Gastroesophageal sphincter (tissue), 4 donors: Measurements from ENCODE around the gene NAV2. TPM values are rescaled to one million over a fixed set of nuclear protein-coding genes. Genes with fewer than 3 reads are reported as not detected.
A peak's percentile ranks its signal among the peaks of the same experiment; 100 is the strongest.

Experiments
- ATAC-seq: fragments of 150-250 bp; one replicate; pipeline ENCODE4 v1.9.1; 2016; ENCODE audit warnings: mild to moderate bottlenecking, moderate library complexity
- H3K27ac ChIP-seq, 4 donors: fragments of 200-600 bp; sonication (generic) in 3 of 4; 1 replicate in 3 of 4; 2 replicates in 1 of 4; pipeline ENCODE4 v1.5.1; 2016 to 2019
- H3K27me3 ChIP-seq: fragments of 200-600 bp; sonication (generic); one replicate; pipeline ENCODE4 v1.5.1; 2019
- H3K36me3 ChIP-seq, 2 donors: fragments of 200-600 bp; sonication (generic); one replicate each; pipeline ENCODE4 v1.5.1; 2019; ENCODE audit warnings: control low read depth in 1 of 2
- H3K4me1 ChIP-seq, 3 donors: fragments of 200-600 bp; sonication (generic); 1 replicate in 2 of 3; 2 replicates in 1 of 3; pipeline ENCODE4 v1.5.1; 2016 to 2019; ENCODE audit warnings: control low read depth in 2 of 3
- H3K4me3 ChIP-seq, 2 donors: fragments of 200-600 bp; sonication (generic); one replicate each; pipeline ENCODE4 v1.5.1; 2019; ENCODE audit warnings: mild to moderate bottlenecking in 1 of 2, moderate library complexity in 1 of 2
- H3K9me3 ChIP-seq, 3 donors: fragments of 200-600 bp; sonication (generic); one replicate each; pipeline ENCODE4 v1.5.1; 2017 to 2019; ENCODE audit warnings: control low read depth in 2 of 3
- CTCF ChIP-seq, 4 experiments: fragments of 200-600 bp in 2 of 4; fragments of 450-650 bp in 2 of 4; sonication (generic) in 1 of 4; IDR thresholded peaks; one replicate each; pipeline ENCODE4 v1.5.1; 2017 to 2019; ENCODE audit warnings: antibody characterized with exemption in 4 of 4, mild to moderate bottlenecking in 2 of 4, moderate library complexity in 2 of 4
- EP300 ChIP-seq: sonication (generic); formaldehyde crosslinking; IDR thresholded peaks from one replicate; pipeline ENCODE4 v1.6.1; 2017; ENCODE audit warnings: antibody characterized with exemption, mild to moderate bottlenecking
- POLR2A ChIP-seq, 2 donors: fragments of 450-650 bp; IDR thresholded peaks; one replicate each; pipeline ENCODE4 v1.6.1; 2017; ENCODE audit warnings: antibody characterized with exemption in 2 of 2, mild to moderate bottlenecking in 2 of 2, moderate library complexity in 1 of 2
- POLR2AphosphoS5 ChIP-seq: sonication (generic); formaldehyde crosslinking; IDR thresholded peaks from one replicate; pipeline ENCODE4 v1.6.1; 2017; ENCODE audit warnings: antibody characterized with exemption
- WGBS, 2 donors: methylation state at CpG; one replicate each; pipeline ENCODE4 v1.1.5; 2018; ENCODE audit warnings: low coverage in 1 of 2; 5-methylcytosine and 5-hydroxymethylcytosine counted together
- total RNA-seq, 4 donors: library from RNA; depleted of rRNA; stranded (reverse); fragments of >200 nt; gene quantifications; one replicate each; pipeline ENCODE4 v1.1.0, GENCODE V29; 2016

The NAV2 gene
- total RNA-seq, 4 donors from 2014 or later = 19.5 to 57.1 (median 43.4) TPM

GRCh38 chr11:20050048-20050447 lies 337.4 kb downstream of the NAV2 start:
- Histone ChIP-seq H3K36me3 (peaks cover 0 to 85% of the 10 kb centered on the region in 2 donors), H3K27ac (peak overlapping the region in 2 of 4 donors; percentile 15 to 20)

GRCh38 chr11:20050551-20051333 lies 338.1 kb downstream of the NAV2 start:
- Histone ChIP-seq H3K4me3 (no peak overlapping the region), H3K27ac (peak overlapping the region in 2 of 4 donors; percentile 20 to 34), H3K27me3 (no peaks in the 10 kb centered on the region), H3K4me1 (peaks cover 6 to 58% (median 9%) of the 10 kb centered on the region in 3 donors), H3K9me3 (no peaks in the 10 kb centered on the region), H3K36me3 (peaks cover 0 to 85% of the 10 kb centered on the region in 2 donors)
- ATAC-seq = no peak
- TF ChIP-seq POLR2A (IDR thresholded peaks at IDR 0.05) (no peak), POLR2AphosphoS5 (no peak), EP300 (no peak), CTCF (IDR thresholded peaks at IDR 0.05) (no peak)
- 70 to 85% methylated on average over 6 to 8 of the region's 9 CpGs for WGBS, 2 donors

More at GRCh38 chr11:20050048-20050447, 337.4 kb downstream of the NAV2 start:
- TF ChIP-seq EP300 (no peak), POLR2A (IDR thresholded peaks at IDR 0.05) (no peak), CTCF (IDR thresholded peaks at IDR 0.05) (no peak), POLR2AphosphoS5 (no peak)
- Histone ChIP-seq H3K27me3 (no peaks in the 10 kb centered on the region), H3K4me1 (peaks cover 3 to 51% (median 3%) of the 10 kb centered on the region in 3 donors), H3K9me3 (no peaks in the 10 kb centered on the region), H3K4me3 (no peak overlapping the region)
- WGBS, 2 donors = 100% methylated on average over 4 of the region's 4 CpGs; no CpG with 5 or more reads in 1 of the 2 donors
- no peak for ATAC-seq

GRCh38 chr11:20051469-20052399 lies 339.1 kb downstream of the NAV2 start:
- no peaks in the 10 kb centered on the region for H3K9me3 ChIP-seq
- WGBS, 2 donors = 77 to 81% methylated on average over 4 to 5 of the region's 5 CpGs
- no peak for ATAC-seq
- no peaks in the 10 kb centered on the region for H3K27me3 ChIP-seq
- peak overlapping the region in 1 of 4 donors; percentile 34 for H3K27ac ChIP-seq
- H3K4me3 ChIP-seq = no peak overlapping the region
- H3K4me1 ChIP-seq = peaks cover 8 to 67% (median 12%) of the 10 kb centered on the region in 3 donors
- TF ChIP-seq EP300 (no peak), POLR2AphosphoS5 (no peak), CTCF (IDR thresholded peaks at IDR 0.05) (no peak), POLR2A (IDR thresholded peaks at IDR 0.05) (no peak)
- peaks cover 0 to 89% of the 10 kb centered on the region in 2 donors for H3K36me3 ChIP-seq

GRCh38 chr11:20053572-20053971 lies 340.9 kb downstream of the NAV2 start:
- H3K36me3 ChIP-seq = peaks cover 0 to 98% of the 10 kb centered on the region in 2 donors
- no peaks in the 10 kb centered on the region for H3K27me3 ChIP-seq
- TF ChIP-seq EP300 = no peak
- no peak for TF ChIP-seq POLR2AphosphoS5
- TF ChIP-seq CTCF (IDR thresholded peaks at IDR 0.05) = no peak
- no peak for TF ChIP-seq POLR2A (IDR thresholded peaks at IDR 0.05)
- H3K27ac ChIP-seq = no peak overlapping the region
- WGBS, 2 donors = 84 to 90% methylated on average over 4 of the region's 4 CpGs
- no peak overlapping the region for H3K4me3 ChIP-seq
- H3K9me3 ChIP-seq = no peaks in the 10 kb centered on the region
- H3K4me1 ChIP-seq = peaks cover 8 to 62% (median 12%) of the 10 kb centered on the region in 3 donors
- no peak for ATAC-seq
